Glutamatergic neuron (in vitro differentiated cells): ENCODE results near the gene SQOR. TPM values are rescaled to one million over a fixed set of nuclear protein-coding genes. Genes with fewer than 3 reads are reported as not detected.
A peak's percentile ranks its signal among the peaks of the same experiment; 100 is the strongest.

Experiments
- DNase-seq: peaks from one replicate; pipeline ENCODE4 v3.0.0; 2022
- H3K27ac Mint-ChIP-seq: one replicate; pipeline ENCODE4 v1.8.0; 2020; ENCODE audit warnings: mild to moderate bottlenecking, mixed read lengths, inconsistent platforms; ENCODE audit not compliant: unreplicated experiment
- H3K27me3 Mint-ChIP-seq: one replicate; pipeline ENCODE4 v1.8.0; 2020; ENCODE audit warnings: mild to moderate bottlenecking, moderate library complexity, mixed read lengths, inconsistent platforms; ENCODE audit not compliant: unreplicated experiment
- H3K36me3 Mint-ChIP-seq: one replicate; pipeline ENCODE4 v1.8.0; 2020; ENCODE audit warnings: mild to moderate bottlenecking, mixed read lengths, inconsistent platforms; ENCODE audit not compliant: unreplicated experiment
- H3K4me1 Mint-ChIP-seq: one replicate; pipeline ENCODE4 v1.8.0; 2020; ENCODE audit warnings: mild to moderate bottlenecking, low read depth, mixed read lengths, inconsistent platforms; ENCODE audit not compliant: unreplicated experiment
- H3K4me3 Mint-ChIP-seq: one replicate; pipeline ENCODE4 v1.8.0; 2020; ENCODE audit warnings: mild to moderate bottlenecking, mixed read lengths, inconsistent platforms; ENCODE audit not compliant: unreplicated experiment
- H3K9me3 Mint-ChIP-seq: one replicate; pipeline ENCODE4 v1.8.0; 2020; ENCODE audit warnings: mild to moderate bottlenecking, moderate library complexity, mixed read lengths, inconsistent platforms; ENCODE audit not compliant: unreplicated experiment
- total RNA-seq: library from RNA; stranded (reverse); fragmentation: NEBNext Ultra II Directional; extraction: Animal tissue kit (Norgen Biotek cat#: 25700); gene quantifications from one replicate; pipeline ENCODE4 v1.2.1, GENCODE V29; 2021; ENCODE audit not compliant: unreplicated experiment
- TF ChIP-seq, protein P1 (sequence below): fragments of 200-600 bp; sonication (generic); IDR thresholded peaks from one replicate; pipeline ENCODE4 v1.5.0; 2021; ENCODE audit not compliant: partially characterized antibody, unreplicated experiment

Gene SQOR
- total RNA-seq, 1 donor from 2014 or later: not detected

DNA sequence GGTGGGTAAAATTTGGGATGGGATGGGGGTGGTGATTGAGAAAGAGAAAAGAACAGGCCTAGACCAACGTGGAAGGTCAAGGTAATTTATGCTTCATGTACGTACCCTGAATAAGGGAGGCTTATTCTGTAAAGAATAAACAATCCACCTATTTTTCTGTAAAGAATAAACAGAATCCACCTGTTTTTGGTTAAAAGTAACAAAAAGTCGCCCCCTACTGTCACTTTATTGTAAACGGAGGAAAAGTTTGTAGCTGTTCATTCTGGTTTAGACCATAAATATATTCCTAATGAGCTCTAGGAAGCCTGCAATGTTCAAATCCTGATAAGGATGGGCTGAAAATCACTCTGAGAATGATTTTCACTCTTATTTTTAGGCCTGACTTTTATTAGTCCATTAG is 23.5 kb upstream of the SQOR start:
- H3K27me3 Mint-ChIP-seq: no peaks in the 10 kb centered on the region
- no peaks in the 10 kb centered on the region for H3K9me3 Mint-ChIP-seq
- H3K36me3 Mint-ChIP-seq: no peaks in the 10 kb centered on the region
- H3K27ac Mint-ChIP-seq: no peak overlapping the region
- no peaks in the 10 kb centered on the region for H3K4me1 Mint-ChIP-seq
- TF ChIP-seq, protein P1, sequence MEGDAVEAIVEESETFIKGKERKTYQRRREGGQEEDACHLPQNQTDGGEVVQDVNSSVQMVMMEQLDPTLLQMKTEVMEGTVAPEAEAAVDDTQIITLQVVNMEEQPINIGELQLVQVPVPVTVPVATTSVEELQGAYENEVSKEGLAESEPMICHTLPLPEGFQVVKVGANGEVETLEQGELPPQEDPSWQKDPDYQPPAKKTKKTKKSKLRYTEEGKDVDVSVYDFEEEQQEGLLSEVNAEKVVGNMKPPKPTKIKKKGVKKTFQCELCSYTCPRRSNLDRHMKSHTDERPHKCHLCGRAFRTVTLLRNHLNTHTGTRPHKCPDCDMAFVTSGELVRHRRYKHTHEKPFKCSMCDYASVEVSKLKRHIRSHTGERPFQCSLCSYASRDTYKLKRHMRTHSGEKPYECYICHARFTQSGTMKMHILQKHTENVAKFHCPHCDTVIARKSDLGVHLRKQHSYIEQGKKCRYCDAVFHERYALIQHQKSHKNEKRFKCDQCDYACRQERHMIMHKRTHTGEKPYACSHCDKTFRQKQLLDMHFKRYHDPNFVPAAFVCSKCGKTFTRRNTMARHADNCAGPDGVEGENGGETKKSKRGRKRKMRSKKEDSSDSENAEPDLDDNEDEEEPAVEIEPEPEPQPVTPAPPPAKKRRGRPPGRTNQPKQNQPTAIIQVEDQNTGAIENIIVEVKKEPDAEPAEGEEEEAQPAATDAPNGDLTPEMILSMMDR: peak; percentile 55
- no peak overlapping the region for H3K4me3 Mint-ChIP-seq
- DNase-seq: no peak

DNA sequence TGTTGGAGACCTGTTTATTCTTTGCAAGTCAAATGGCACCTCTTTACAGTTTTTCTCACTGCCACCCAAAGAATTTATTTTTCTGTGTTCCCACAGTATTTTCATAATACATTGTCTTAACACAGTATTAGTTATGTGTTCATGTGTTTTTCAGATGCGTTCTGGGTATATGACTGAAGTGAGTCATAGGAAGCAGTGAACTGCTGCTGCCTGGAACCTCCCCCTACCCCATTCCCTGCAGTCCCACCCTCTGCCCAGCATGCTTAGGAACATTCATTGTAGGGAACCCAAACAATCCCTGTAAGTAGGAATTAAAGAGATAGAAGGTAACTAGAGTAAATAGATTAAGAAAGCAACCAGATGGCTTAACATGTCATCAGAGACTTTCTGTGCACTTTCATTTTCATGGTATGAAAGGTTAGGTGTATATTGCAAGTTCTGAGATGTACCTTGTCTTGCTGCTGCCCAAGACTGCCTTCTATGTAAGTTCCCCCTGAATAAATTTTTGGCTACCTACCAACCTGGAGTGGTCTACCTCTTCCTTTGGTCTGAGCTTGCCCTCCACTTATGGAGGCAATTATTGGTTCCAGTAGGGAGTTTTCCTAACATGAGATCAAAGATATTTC is 21.9 kb upstream of the SQOR start:
- H3K4me3 Mint-ChIP-seq: no peak overlapping the region
- no peak overlapping the region for H3K27ac Mint-ChIP-seq
- H3K4me1 Mint-ChIP-seq: no peaks in the 10 kb centered on the region
- DNase-seq: no peak
- no peaks in the 10 kb centered on the region for H3K9me3 Mint-ChIP-seq
- TF ChIP-seq, protein P1: no peak
- no peaks in the 10 kb centered on the region for H3K27me3 Mint-ChIP-seq
- H3K36me3 Mint-ChIP-seq: no peaks in the 10 kb centered on the region

GRCh38 chr15:45616901-45617323 is 17.9 kb upstream of the SQOR start:
- H3K27me3 Mint-ChIP-seq: no peaks in the 10 kb centered on the region
- H3K4me1 Mint-ChIP-seq: no peaks in the 10 kb centered on the region
- H3K4me3 Mint-ChIP-seq: no peak overlapping the region
- peaks cover 1% of the 10 kb centered on the region for H3K9me3 Mint-ChIP-seq
- H3K36me3 Mint-ChIP-seq: no peaks in the 10 kb centered on the region
- DNase-seq: no peak
- H3K27ac Mint-ChIP-seq: no peak overlapping the region
- TF ChIP-seq, protein P1: no peak

DNA sequence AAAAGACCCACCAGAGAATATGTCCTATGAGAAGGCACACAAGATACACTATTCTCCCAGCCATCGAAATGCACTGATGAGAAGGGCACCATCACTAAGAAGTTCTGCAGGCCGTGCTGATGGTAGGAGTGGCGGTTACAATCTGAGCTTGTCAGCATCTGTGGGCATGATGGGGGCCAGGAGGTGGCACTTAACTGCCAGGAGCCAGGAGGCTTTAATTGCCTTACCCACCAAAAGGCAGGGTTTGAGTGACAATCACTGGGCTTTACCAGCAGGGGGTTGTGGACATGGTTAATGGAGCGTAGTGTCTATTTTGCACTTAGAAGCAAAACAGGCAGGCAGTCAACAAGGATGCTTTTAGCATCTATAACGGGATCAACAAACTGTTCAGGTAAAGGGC is 16.0 kb upstream of the SQOR start:
- H3K27me3 Mint-ChIP-seq: peaks cover 2% of the 10 kb centered on the region
- peak; percentile 24 for DNase-seq

DNA sequence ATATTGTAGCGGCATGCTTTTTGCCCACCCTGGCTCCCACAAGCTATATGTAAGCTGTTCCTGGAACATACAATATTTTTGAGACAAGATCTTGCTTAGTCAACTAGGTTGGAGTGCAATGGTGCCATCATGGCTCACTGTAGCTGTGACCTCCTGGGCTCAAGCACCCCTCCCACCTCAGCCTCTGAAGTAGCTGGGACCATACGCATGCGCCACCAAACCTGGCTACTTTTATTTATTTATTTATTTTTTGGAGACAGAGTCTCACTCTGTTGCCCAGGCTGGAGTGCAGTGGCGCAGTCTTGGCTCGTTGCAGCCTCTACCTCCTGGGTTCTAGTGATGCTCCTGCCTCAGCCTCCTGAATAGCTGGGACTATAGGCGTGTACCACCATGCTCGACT is 6.7 kb upstream of the SQOR start:
- H3K36me3 Mint-ChIP-seq: peaks cover 16% of the 10 kb centered on the region
- H3K4me1 Mint-ChIP-seq: no peaks in the 10 kb centered on the region
- TF ChIP-seq, protein P1: no peak
- DNase-seq: no peak
- H3K27ac Mint-ChIP-seq: no peak overlapping the region
- H3K27me3 Mint-ChIP-seq: peaks cover 3% of the 10 kb centered on the region
- H3K9me3 Mint-ChIP-seq: peaks cover 8% of the 10 kb centered on the region
- no peak overlapping the region for H3K4me3 Mint-ChIP-seq

More for the DNA sequence above, 16.0 kb upstream of the SQOR start:
- Mint-ChIP-seq H3K27ac (no peak overlapping the region), H3K4me3 (no peak overlapping the region), H3K36me3 (peaks cover 6% of the 10 kb centered on the region), H3K9me3 (peaks cover 1% of the 10 kb centered on the region), H3K4me1 (no peaks in the 10 kb centered on the region)
- TF ChIP-seq, protein P1: no peak
